ENCODE data around the gene SAP25. TPM values are rescaled to one million over a fixed set of nuclear protein-coding genes. Genes with fewer than 3 reads are reported as not detected.
"Not testable (repeated sequence)": the region's sequence is repeated elsewhere in the genome, so short reads cannot be mapped to it uniquely, and the experiment has no call there.

Gene SAP25
- total RNA-seq, 1 donor from 2014 or later = 1.9 TPM

DNA sequence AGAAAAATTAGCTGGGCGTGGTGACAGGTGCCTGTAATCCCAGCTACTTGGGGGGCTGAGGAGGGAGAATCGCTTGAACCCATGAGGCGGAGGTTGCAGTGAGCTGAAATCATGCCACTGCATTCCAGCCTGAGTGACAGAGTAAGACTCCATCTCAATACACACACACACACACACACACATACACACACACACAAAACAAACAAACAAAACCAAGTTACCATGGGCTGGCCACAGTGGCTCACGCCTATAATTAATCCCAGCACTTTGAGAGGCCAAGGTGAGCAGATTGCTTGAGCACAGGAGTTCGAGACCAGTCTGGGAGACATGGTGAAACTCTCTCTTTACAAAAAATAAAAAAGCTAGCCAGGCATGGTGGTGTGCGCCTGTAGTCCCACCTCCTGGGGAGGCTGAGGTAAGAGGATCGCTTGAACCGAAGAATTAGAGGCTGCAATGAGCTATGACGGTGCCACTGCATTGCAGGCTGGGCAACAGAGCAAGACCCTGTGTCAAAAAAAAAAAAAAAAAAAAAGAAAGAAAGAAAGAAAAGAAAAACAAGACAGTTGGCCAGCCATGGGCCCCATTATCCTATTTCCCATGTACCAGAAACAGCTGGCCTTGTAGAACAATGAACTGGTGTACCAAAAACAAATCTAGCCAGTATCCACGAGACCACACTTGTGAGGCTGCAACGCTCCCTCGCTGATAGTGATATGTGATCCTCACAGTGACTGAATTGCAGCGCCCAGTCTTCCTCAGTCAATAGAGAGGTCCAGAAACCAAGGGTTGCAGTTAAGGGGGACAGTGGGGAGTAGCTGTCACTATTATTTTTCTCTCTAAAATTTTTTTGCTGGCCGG, 41.3 kb downstream of the SAP25 start:
- H3K79me2 ChIP-seq (ENCODE audit: insufficient read depth, low read length) = no peaks in the 10 kb centered on the region
- no peaks in the 10 kb centered on the region for H3K9me3 ChIP-seq (ENCODE audit: insufficient read depth, low read depth, low read length)
- Mint-ChIP-seq H3K27me3 (ENCODE audit: low read depth, unreplicated experiment) (peaks cover 7% of the 10 kb centered on the region), H3K27ac (ENCODE audit: unreplicated experiment) (no peak overlapping the region), H3K9me3 (ENCODE audit: unreplicated experiment) (no peaks in the 10 kb centered on the region), H3K4me1 (ENCODE audit: low read depth, unreplicated experiment) (no peaks in the 10 kb centered on the region), H3K36me3 (ENCODE audit: low read depth, unreplicated experiment) (no peaks in the 10 kb centered on the region), H3K4me3 (ENCODE audit: unreplicated experiment) (no peak overlapping the region)
- H3K9ac ChIP-seq (ENCODE audit: low read length) = no peak overlapping the region
- DNase-seq (ENCODE audit: low read depth) (no peak), FAIRE-seq (no peak)
- TF ChIP-seq, protein P1, sequence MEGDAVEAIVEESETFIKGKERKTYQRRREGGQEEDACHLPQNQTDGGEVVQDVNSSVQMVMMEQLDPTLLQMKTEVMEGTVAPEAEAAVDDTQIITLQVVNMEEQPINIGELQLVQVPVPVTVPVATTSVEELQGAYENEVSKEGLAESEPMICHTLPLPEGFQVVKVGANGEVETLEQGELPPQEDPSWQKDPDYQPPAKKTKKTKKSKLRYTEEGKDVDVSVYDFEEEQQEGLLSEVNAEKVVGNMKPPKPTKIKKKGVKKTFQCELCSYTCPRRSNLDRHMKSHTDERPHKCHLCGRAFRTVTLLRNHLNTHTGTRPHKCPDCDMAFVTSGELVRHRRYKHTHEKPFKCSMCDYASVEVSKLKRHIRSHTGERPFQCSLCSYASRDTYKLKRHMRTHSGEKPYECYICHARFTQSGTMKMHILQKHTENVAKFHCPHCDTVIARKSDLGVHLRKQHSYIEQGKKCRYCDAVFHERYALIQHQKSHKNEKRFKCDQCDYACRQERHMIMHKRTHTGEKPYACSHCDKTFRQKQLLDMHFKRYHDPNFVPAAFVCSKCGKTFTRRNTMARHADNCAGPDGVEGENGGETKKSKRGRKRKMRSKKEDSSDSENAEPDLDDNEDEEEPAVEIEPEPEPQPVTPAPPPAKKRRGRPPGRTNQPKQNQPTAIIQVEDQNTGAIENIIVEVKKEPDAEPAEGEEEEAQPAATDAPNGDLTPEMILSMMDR (IDR thresholded peaks at IDR 0.05; ENCODE audit: insufficient read depth, low read depth, low read length) = no peak
- no peak for TF ChIP-seq EZH2 (IDR thresholded peaks at IDR 0.05; ENCODE audit: insufficient read depth, low read length)
- no peak overlapping the region for H2AFZ ChIP-seq (ENCODE audit: low read depth, low read length)
- no peak overlapping the region for H3K4me2 ChIP-seq (ENCODE audit: low read length)
- no peak overlapping the region for H3K4me3 ChIP-seq (ENCODE audit: insufficient read depth, low read depth, low read length)
- H3K27ac ChIP-seq (ENCODE audit: low read depth, low read length) = no peak overlapping the region
- H3K36me3 ChIP-seq (ENCODE audit: insufficient read depth, low read length) = no peaks in the 10 kb centered on the region
- no peaks in the 10 kb centered on the region for H3K4me1 ChIP-seq (ENCODE audit: insufficient read depth, low read length)
- H4K20me1 ChIP-seq (ENCODE audit: insufficient read depth, low read length) = no peaks in the 10 kb centered on the region
- peaks cover 2% of the 10 kb centered on the region for H3K27me3 ChIP-seq (ENCODE audit: insufficient read depth, low read length)

DNA sequence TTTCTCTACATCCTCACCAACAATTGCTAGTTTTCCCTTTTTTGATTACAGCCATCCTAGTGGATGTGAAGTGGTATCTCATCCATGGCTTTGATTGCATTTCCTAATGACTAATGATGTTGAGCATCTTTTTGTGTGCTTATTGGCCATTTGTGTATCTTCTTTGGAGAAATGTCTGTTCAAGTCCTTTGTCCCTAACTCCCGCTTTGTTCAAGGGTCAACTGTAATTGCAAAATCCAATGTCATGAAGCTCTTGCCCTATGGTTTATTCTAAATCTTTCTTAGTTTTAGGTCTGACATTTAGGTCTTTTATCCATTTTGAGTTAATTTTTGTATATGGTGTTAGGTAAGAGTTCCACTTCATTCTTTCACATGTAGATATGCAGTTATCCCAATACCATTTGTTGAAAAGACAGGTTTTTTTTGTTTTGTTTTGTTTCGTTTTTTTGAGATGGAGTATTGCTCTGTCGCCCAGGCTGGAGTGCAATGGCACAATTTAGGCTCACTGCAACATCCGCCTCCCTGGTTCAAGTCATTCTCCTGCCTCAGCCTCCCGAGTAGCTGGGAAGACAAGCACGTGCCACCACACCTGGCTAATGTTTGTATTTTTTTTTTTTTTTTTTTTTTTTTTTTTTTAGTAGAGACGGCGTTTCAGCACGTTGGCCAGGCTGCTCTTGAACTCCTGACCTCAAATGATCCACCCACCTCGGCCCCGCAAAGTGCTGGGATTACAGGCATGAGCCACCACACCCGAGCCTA, 45.4 kb downstream of the SAP25 start:
- H3K9me3 Mint-ChIP-seq (ENCODE audit: unreplicated experiment); FAIRE-seq; H3K9me3 ChIP-seq (ENCODE audit: insufficient read depth, low read depth, low read length); H3K36me3 Mint-ChIP-seq (ENCODE audit: low read depth, unreplicated experiment); H3K9ac ChIP-seq (ENCODE audit: low read length); H3K4me2 ChIP-seq (ENCODE audit: low read length); H3K36me3 ChIP-seq (ENCODE audit: insufficient read depth, low read length); H3K27me3 ChIP-seq (ENCODE audit: insufficient read depth, low read length); H3K27ac Mint-ChIP-seq (ENCODE audit: unreplicated experiment); H3K4me3 ChIP-seq (ENCODE audit: insufficient read depth, low read depth, low read length); H3K4me1 Mint-ChIP-seq (ENCODE audit: low read depth, unreplicated experiment); H3K27ac ChIP-seq (ENCODE audit: low read depth, low read length); H3K4me3 Mint-ChIP-seq (ENCODE audit: unreplicated experiment); H3K79me2 ChIP-seq (ENCODE audit: insufficient read depth, low read length); H3K27me3 Mint-ChIP-seq (ENCODE audit: low read depth, unreplicated experiment); H3K4me1 ChIP-seq (ENCODE audit: insufficient read depth, low read length); H4K20me1 ChIP-seq (ENCODE audit: insufficient read depth, low read length); H2AFZ ChIP-seq (ENCODE audit: low read depth, low read length); DNase-seq (ENCODE audit: low read depth): not testable (repeated sequence)

GRCh38 chr7:100523192-100523591, 50.5 kb downstream of the SAP25 start:
- H2AFZ ChIP-seq (ENCODE audit: low read depth, low read length); H3K4me1 ChIP-seq (ENCODE audit: insufficient read depth, low read length); H4K20me1 ChIP-seq (ENCODE audit: insufficient read depth, low read length); H3K9me3 Mint-ChIP-seq (ENCODE audit: unreplicated experiment); H3K9me3 ChIP-seq (ENCODE audit: insufficient read depth, low read depth, low read length); H3K4me2 ChIP-seq (ENCODE audit: low read length); H3K79me2 ChIP-seq (ENCODE audit: insufficient read depth, low read length); H3K4me3 ChIP-seq (ENCODE audit: insufficient read depth, low read depth, low read length); H3K9ac ChIP-seq (ENCODE audit: low read length); FAIRE-seq; H3K4me1 Mint-ChIP-seq (ENCODE audit: low read depth, unreplicated experiment); H3K36me3 Mint-ChIP-seq (ENCODE audit: low read depth, unreplicated experiment); H3K27ac Mint-ChIP-seq (ENCODE audit: unreplicated experiment); DNase-seq (ENCODE audit: low read depth); H3K27me3 ChIP-seq (ENCODE audit: insufficient read depth, low read length); H3K27me3 Mint-ChIP-seq (ENCODE audit: low read depth, unreplicated experiment); H3K36me3 ChIP-seq (ENCODE audit: insufficient read depth, low read length); H3K27ac ChIP-seq (ENCODE audit: low read depth, low read length); H3K4me3 Mint-ChIP-seq (ENCODE audit: unreplicated experiment): not testable (repeated sequence)

Other genes with a start within 250 kb of the SAP25 start
- 19.9 and 21.1 TPM in 2 replicates for gene PILRB, start 215.8 kb downstream of the SAP25 start, total RNA-seq
- gene PILRA, start 200.4 kb downstream of the SAP25 start, total RNA-seq = 2.3 and 3.0 TPM in 2 replicates
- 2.1 and 2.6 TPM in 2 replicates for gene ZCWPW1, start 145.2 kb downstream of the SAP25 start, total RNA-seq
- gene MEPCE, start 144.1 kb downstream of the SAP25 start, total RNA-seq = 20.2 and 20.5 TPM in 2 replicates
- 18.5 and 19.7 TPM in 2 replicates for gene PPP1R35, start 137.4 kb downstream of the SAP25 start, total RNA-seq
- 2.5 and 2.6 TPM in 2 replicates for gene SPACDR, start 109.6 kb downstream of the SAP25 start, total RNA-seq
- gene TSC22D4, start 94.7 kb downstream of the SAP25 start, total RNA-seq = 52.9 and 53.4 TPM in 2 replicates
- 2.5 and 2.6 TPM in 2 replicates for gene NYAP1, start 90.0 kb downstream of the SAP25 start, total RNA-seq
- gene AGFG2, start 34.7 kb downstream of the SAP25 start, total RNA-seq = 6.2 and 7.1 TPM in 2 replicates
- 52.7 and 62.5 TPM in 2 replicates for gene LRCH4, start 12.2 kb upstream of the SAP25 start, total RNA-seq
- gene FBXO24, start 12.4 kb upstream of the SAP25 start, total RNA-seq = 0.17 and 0.52 TPM in 2 replicates
- 10.8 and 15.5 TPM in 2 replicates for gene PCOLCE, start 28.5 kb upstream of the SAP25 start, total RNA-seq
- 18.8 and 20.2 TPM in 2 replicates for gene MOSPD3, start 38.6 kb upstream of the SAP25 start, total RNA-seq
- gene TFR2, start 67.7 kb upstream of the SAP25 start, total RNA-seq = 0.26 and 0.50 TPM in 2 replicates
- gene ACTL6B, start 82.5 kb upstream of the SAP25 start, total RNA-seq = not detected in 2 replicates
- 270 and 274 TPM in 2 replicates for gene GNB2, start 99.8 kb upstream of the SAP25 start, total RNA-seq
- 21.3 and 23.2 TPM in 2 replicates for gene GIGYF1, start 120.3 kb upstream of the SAP25 start, total RNA-seq
- gene POP7, start 132.2 kb upstream of the SAP25 start, total RNA-seq = 39.1 and 40.6 TPM in 2 replicates
- gene EPO, start 146.6 kb upstream of the SAP25 start, total RNA-seq = not detected in 2 replicates
- gene ZAN, start 159.7 kb upstream of the SAP25 start, total RNA-seq = not detected in 2 replicates

All from astrocyte (in vitro differentiated cells and primary cell).